ENCODE data around the gene UXS1.

DNA sequence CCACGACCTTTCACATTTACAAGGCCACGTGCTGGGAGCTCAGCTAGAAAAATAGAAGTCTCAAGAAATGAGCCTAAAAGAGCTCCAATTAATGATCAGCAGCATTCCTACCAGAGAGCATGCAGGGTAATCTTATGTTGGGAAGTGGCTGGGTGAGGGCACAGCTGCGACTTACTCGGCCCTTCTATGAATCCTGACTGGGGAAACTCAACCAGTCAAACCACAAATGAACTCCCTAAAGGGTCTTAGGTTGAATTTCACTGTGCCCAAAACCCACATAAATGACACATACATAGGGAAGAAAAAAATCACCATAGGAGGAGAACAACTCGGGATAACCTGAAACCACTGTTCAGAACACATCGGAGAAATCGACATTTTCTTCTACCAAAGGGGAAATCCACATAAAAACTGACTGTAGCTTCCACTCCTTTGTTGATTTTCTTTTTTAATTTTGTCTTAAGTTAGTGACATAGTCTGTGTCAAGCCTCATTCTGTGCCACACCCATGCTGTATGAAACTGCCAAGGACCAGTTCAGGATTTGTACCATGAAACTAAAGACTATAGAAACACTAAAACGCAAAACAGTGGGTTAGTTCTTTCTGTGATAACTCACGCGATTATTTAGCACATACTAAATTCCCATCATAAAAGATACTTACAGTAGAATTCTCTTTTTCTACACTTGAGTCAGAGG is 54.7 kb downstream of the UXS1 start:
- TF ChIP-seq, protein P1, sequence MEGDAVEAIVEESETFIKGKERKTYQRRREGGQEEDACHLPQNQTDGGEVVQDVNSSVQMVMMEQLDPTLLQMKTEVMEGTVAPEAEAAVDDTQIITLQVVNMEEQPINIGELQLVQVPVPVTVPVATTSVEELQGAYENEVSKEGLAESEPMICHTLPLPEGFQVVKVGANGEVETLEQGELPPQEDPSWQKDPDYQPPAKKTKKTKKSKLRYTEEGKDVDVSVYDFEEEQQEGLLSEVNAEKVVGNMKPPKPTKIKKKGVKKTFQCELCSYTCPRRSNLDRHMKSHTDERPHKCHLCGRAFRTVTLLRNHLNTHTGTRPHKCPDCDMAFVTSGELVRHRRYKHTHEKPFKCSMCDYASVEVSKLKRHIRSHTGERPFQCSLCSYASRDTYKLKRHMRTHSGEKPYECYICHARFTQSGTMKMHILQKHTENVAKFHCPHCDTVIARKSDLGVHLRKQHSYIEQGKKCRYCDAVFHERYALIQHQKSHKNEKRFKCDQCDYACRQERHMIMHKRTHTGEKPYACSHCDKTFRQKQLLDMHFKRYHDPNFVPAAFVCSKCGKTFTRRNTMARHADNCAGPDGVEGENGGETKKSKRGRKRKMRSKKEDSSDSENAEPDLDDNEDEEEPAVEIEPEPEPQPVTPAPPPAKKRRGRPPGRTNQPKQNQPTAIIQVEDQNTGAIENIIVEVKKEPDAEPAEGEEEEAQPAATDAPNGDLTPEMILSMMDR (conservative IDR thresholded peaks at IDR 0.05; ENCODE audit: low read length): no peak
- TF ChIP-seq EZH2phosphoT487 (IDR thresholded peaks at IDR 0.05; ENCODE audit: borderline replicate concordance): no peak

All from Loucy (cell line).